GM23338 (cell line): ENCODE measurements around the gene CHRNB4. TPM values are rescaled to one million over a fixed set of nuclear protein-coding genes. Genes with fewer than 3 reads are reported as not detected.

ENCODE experiments used
- ATAC-seq: fragments of 200-7000 bp; cut with Tn5 transposase; 3 replicates; pipeline ENCODE4 v1.9.1; 2020
- DNase-seq: peaks from one replicate; pipeline ENCODE4 v3.0.0-alpha.2; 2015; ENCODE audit warnings: low spot score
- H2AFZ ChIP-seq: fragments of 200-600 bp; sonication (generic); 2 replicates; pipeline ENCODE4 v1.8.0; 2016; ENCODE audit warnings: antibody characterized with exemption, mild to moderate bottlenecking, moderate library complexity
- H3F3A ChIP-seq: fragments of 200-600 bp; sonication (generic); replicated peaks from 2 replicates; pipeline ENCODE4 v1.8.0; 2017; ENCODE audit warnings: antibody characterized with exemption, mixed run types, low read depth
- H3K27ac ChIP-seq: fragments of 200-600 bp; sonication (generic); 2 replicates; pipeline ENCODE4 v1.6.1; 2016; ENCODE audit warnings: low read depth
- H3K27me3 ChIP-seq: fragments of 200-600 bp; sonication (generic); 2 replicates; pipeline ENCODE4 v1.8.0; 2016; ENCODE audit warnings: mild to moderate bottlenecking, mixed run types, moderate library complexity; ENCODE audit not compliant: insufficient read depth
- H3K36me3 ChIP-seq: fragments of 200-600 bp; sonication (generic); 2 replicates; pipeline ENCODE4 v1.8.0; 2016; ENCODE audit warnings: mild to moderate bottlenecking; ENCODE audit not compliant: insufficient read depth
- H3K4me1 ChIP-seq: fragments of 200-600 bp; sonication (generic); 2 replicates; pipeline ENCODE4 v1.8.0; 2016; ENCODE audit warnings: mild to moderate bottlenecking, moderate library complexity; ENCODE audit not compliant: insufficient read depth
- H3K4me2 ChIP-seq: fragments of 200-600 bp; sonication (generic); 2 replicates; pipeline ENCODE4 v1.7.1; 2017; ENCODE audit warnings: mixed run types
- H3K4me3 ChIP-seq: fragments of 200-600 bp; sonication (generic); 2 replicates; pipeline ENCODE4 v1.6.1; 2016; ENCODE audit warnings: mixed run types
- H3K79me2 ChIP-seq: fragments of 200-600 bp; sonication (generic); replicated peaks from 2 replicates; pipeline ENCODE4 v1.8.0; 2017; ENCODE audit warnings: mild to moderate bottlenecking; ENCODE audit not compliant: insufficient read depth
- H3K9me2 ChIP-seq: fragments of 200-600 bp; sonication (generic); 2 replicates; pipeline ENCODE4 v1.8.0; 2017; ENCODE audit not compliant: insufficient read depth
- H4K20me1 ChIP-seq: fragments of 200-600 bp; sonication (generic); replicated peaks from 2 replicates; pipeline ENCODE4 v1.8.0; 2017; ENCODE audit warnings: mild to moderate bottlenecking; ENCODE audit not compliant: insufficient read depth
- H3K27ac Mint-ChIP-seq: 2 replicates; pipeline ENCODE4 v1.8.0; 2020; ENCODE audit warnings: inconsistent platforms, mild to moderate bottlenecking, moderate library complexity, mixed read lengths
- H3K27me3 Mint-ChIP-seq: 3 replicates; pipeline ENCODE4 v1.8.0; 2022; ENCODE audit warnings: low read depth, mild to moderate bottlenecking, moderate library complexity, mixed read lengths, inconsistent platforms; ENCODE audit not compliant: insufficient read depth, poor library complexity
- H3K36me3 Mint-ChIP-seq: 3 replicates; pipeline ENCODE4 v1.8.0; 2021; ENCODE audit warnings: low read depth, mild to moderate bottlenecking, inconsistent platforms, moderate library complexity, mixed read lengths
- H3K4me1 Mint-ChIP-seq: 3 replicates; pipeline ENCODE4 v1.8.0; 2020; ENCODE audit warnings: mild to moderate bottlenecking, inconsistent platforms, mixed read lengths
- H3K4me3 Mint-ChIP-seq: 3 replicates; pipeline ENCODE4 v1.8.0; 2021; ENCODE audit warnings: moderate library complexity, mild to moderate bottlenecking, inconsistent platforms, mixed read lengths
- H3K9me3 Mint-ChIP-seq: 3 replicates; pipeline ENCODE4 v1.8.0; 2020; ENCODE audit warnings: moderate library complexity, mild to moderate bottlenecking, inconsistent platforms, mixed read lengths
- CTCF ChIP-seq, 2 experiments: fragments of 200-600 bp in 1 of 2; sonication (generic) in 1 of 2; conservative IDR thresholded peaks; 2 replicates each; pipeline versions ENCODE4 v1.5.1 to v1.6.1; 2016 to 2017; ENCODE audit warnings: antibody characterized with exemption in 2 of 2, low read depth in 2 of 2, mild to moderate bottlenecking in 2 of 2, moderate library complexity in 1 of 2
- EZH2phosphoT487 ChIP-seq: fragments of 200-600 bp; sonication (generic); IDR thresholded peaks from one replicate; pipeline ENCODE4 v1.8.1; 2018; ENCODE audit warnings: antibody characterized with exemption; ENCODE audit not compliant: unreplicated experiment
- JUNB ChIP-seq: IDR thresholded peaks from one replicate; pipeline ENCODE4 v1.6.1; 2016; ENCODE audit warnings: antibody characterized with exemption; ENCODE audit not compliant: unreplicated experiment
- NANOG ChIP-seq: IDR thresholded peaks from 2 replicates; pipeline ENCODE4 v1.6.1; 2016; ENCODE audit warnings: antibody characterized with exemption, borderline replicate concordance
- REST ChIP-seq: IDR thresholded peaks from one replicate; pipeline ENCODE4 v1.6.1; 2018; ENCODE audit warnings: antibody characterized with exemption; ENCODE audit not compliant: unreplicated experiment
- ZNF114 ChIP-seq: fragments of 250-450 bp; sonication (Bioruptor Pico); IDR thresholded peaks from 2 replicates; pipeline ENCODE4 v1.5.0; 2020; ENCODE audit warnings: mild to moderate bottlenecking, moderate library complexity
- ZNF331 ChIP-seq: fragments of 250-450 bp; sonication (Bioruptor Pico); IDR thresholded peaks from 2 replicates; pipeline ENCODE4 v1.5.0; 2020; ENCODE audit warnings: low read depth, mild to moderate bottlenecking, moderate library complexity
- ZNF462 ChIP-seq: fragments of 250-450 bp; sonication (Bioruptor Pico); IDR thresholded peaks from 2 replicates; pipeline ENCODE4 v1.5.0; 2020; ENCODE audit warnings: mild to moderate bottlenecking, moderate library complexity
- polyA plus RNA-seq: library from polyadenylated mRNA; unstranded; fragments of >200 nt; fragmentation: Nextera tagmentation; extraction: Ambion mirVana; gene quantifications from 2 replicates; pipeline ENCODE4 v1.2.1, GENCODE V29; 2016
- total RNA-seq: library from RNA; depleted of rRNA; stranded (reverse); fragments of >200 nt; shearing (Covaris generic); gene quantifications from 2 replicates; pipeline ENCODE4 v1.2.3, GENCODE V29; 2014

CHRNB4 gene
- total and polyA plus RNA-seq, 2 experiments from 2014 or later = 1.4 to 1.6 TPM

- TF ChIP-seq REST (no peak), ZNF331 (no peak)
These were observed 36.6 kb downstream of the CHRNB4 start (continued) for GRCh38 chr15:78604420-78604819.

GRCh38 chr15:78603467-78603866 lies 37.5 kb downstream of the CHRNB4 start:
- H3K9me2 ChIP-seq = no peaks in the 10 kb centered on the region
- Mint-ChIP-seq H3K27me3 (peaks cover 12% of the 10 kb centered on the region), H3K36me3 (peaks cover 65% of the 10 kb centered on the region), H3K4me3 (no peak overlapping the region; the same call in 2 of the 3 replicates), H3K27ac (no peak overlapping the region), H3K4me1 (no peaks in the 10 kb centered on the region), H3K9me3 (peaks cover 54% of the 10 kb centered on the region)
- DNase-seq (peak; percentile 18), ATAC-seq (no peak)
- H3K36me3 ChIP-seq = no peaks in the 10 kb centered on the region
- H3K4me3 ChIP-seq = no peak overlapping the region
- H3K4me2 ChIP-seq = no peak overlapping the region
- H2AFZ ChIP-seq = no peak overlapping the region
- no peaks in the 10 kb centered on the region for H4K20me1 ChIP-seq
- no peaks in the 10 kb centered on the region for H3K79me2 ChIP-seq
- no peaks in the 10 kb centered on the region for H3F3A ChIP-seq
- H3K27ac ChIP-seq = no peak overlapping the region
- no peaks in the 10 kb centered on the region for H3K4me1 ChIP-seq
- no peaks in the 10 kb centered on the region for H3K27me3 ChIP-seq
- TF ChIP-seq ZNF331 = no peak
- no peak for TF ChIP-seq EZH2phosphoT487
- TF ChIP-seq REST = no peak
- no peak for TF ChIP-seq JUNB
- TF ChIP-seq ZNF462 (CRISPR knock-in tag) = no peak
- no peak for TF ChIP-seq NANOG
- TF ChIP-seq CTCF (conservative IDR thresholded peaks at IDR 0.05; ENCODE audit: low read depth in 2 of 2) = no peak
- no peak for TF ChIP-seq ZNF114 (CRISPR knock-in tag)
